ENCODE results near the gene DPYD.

The DPYD gene

GRCh38 chr1:97093741-97094140 is 827.1 kb downstream of the DPYD start:
- no peak for TF ChIP-seq CTCF (IDR thresholded peaks at IDR 0.05; ENCODE audit: low read depth, low read length)
- DNase-seq = no peak
- H3K4me3 ChIP-seq (ENCODE audit: low read depth, low read length) = no peak overlapping the region
- H3K27ac ChIP-seq = no peak overlapping the region
- H3K27me3 ChIP-seq (ENCODE audit: insufficient read depth, low read depth, severe bottlenecking) = no peaks in the 10 kb centered on the region
- H3K9me3 ChIP-seq (ENCODE audit: severe bottlenecking) = no peaks in the 10 kb centered on the region
- H3K36me3 ChIP-seq = no peaks in the 10 kb centered on the region

- H3K27me3 ChIP-seq (ENCODE audit: insufficient read depth, low read depth, severe bottlenecking) = no peaks in the 10 kb centered on the region
- H3K27ac ChIP-seq = no peak overlapping the region
- no peak for TF ChIP-seq CTCF (IDR thresholded peaks at IDR 0.05; ENCODE audit: low read depth, low read length)
- no peaks in the 10 kb centered on the region for H3K9me3 ChIP-seq (ENCODE audit: severe bottlenecking)
- no peak for DNase-seq
- H3K4me3 ChIP-seq (ENCODE audit: low read depth, low read length) = no peak overlapping the region
- H3K36me3 ChIP-seq = no peaks in the 10 kb centered on the region
These were observed 828.0 kb downstream of the DPYD start for GRCh38 chr1:97092824-97093223.

- DNase-seq = no peak
- Histone ChIP-seq H3K9me3 (ENCODE audit: severe bottlenecking) (no peaks in the 10 kb centered on the region), H3K27me3 (ENCODE audit: insufficient read depth, low read depth, severe bottlenecking) (no peaks in the 10 kb centered on the region), H3K27ac (no peak overlapping the region), H3K4me3 (ENCODE audit: low read depth, low read length) (no peak overlapping the region), H3K36me3 (no peaks in the 10 kb centered on the region)
- TF ChIP-seq CTCF (IDR thresholded peaks at IDR 0.05; ENCODE audit: low read depth, low read length) = no peak
These were observed 829.2 kb downstream of the DPYD start for GRCh38 chr1:97091679-97092078.

GRCh38 chr1:97091263-97091662 is 829.6 kb downstream of the DPYD start:
- no peak overlapping the region for H3K4me3 ChIP-seq (ENCODE audit: low read depth, low read length)
- no peaks in the 10 kb centered on the region for H3K9me3 ChIP-seq (ENCODE audit: severe bottlenecking)
- no peaks in the 10 kb centered on the region for H3K36me3 ChIP-seq
- H3K27ac ChIP-seq = no peak overlapping the region
- DNase-seq = no peak
- H3K27me3 ChIP-seq (ENCODE audit: insufficient read depth, low read depth, severe bottlenecking) = no peaks in the 10 kb centered on the region
- no peak for TF ChIP-seq CTCF (IDR thresholded peaks at IDR 0.05; ENCODE audit: low read depth, low read length)

- no peak overlapping the region for H3K4me3 ChIP-seq (ENCODE audit: low read depth, low read length)
- no peaks in the 10 kb centered on the region for H3K9me3 ChIP-seq (ENCODE audit: severe bottlenecking)
- no peak overlapping the region for H3K27ac ChIP-seq
- H3K36me3 ChIP-seq = no peaks in the 10 kb centered on the region
- no peak for DNase-seq
- no peak for TF ChIP-seq CTCF (IDR thresholded peaks at IDR 0.05; ENCODE audit: low read depth, low read length)
- no peaks in the 10 kb centered on the region for H3K27me3 ChIP-seq (ENCODE audit: insufficient read depth, low read depth, severe bottlenecking)
These were observed 830.1 kb downstream of the DPYD start for GRCh38 chr1:97090725-97091124.

GRCh38 chr1:97089173-97089572 is 831.7 kb downstream of the DPYD start:
- Histone ChIP-seq H3K4me3 (ENCODE audit: low read depth, low read length) (no peak overlapping the region), H3K27ac (no peak overlapping the region), H3K9me3 (ENCODE audit: severe bottlenecking) (no peaks in the 10 kb centered on the region), H3K36me3 (no peaks in the 10 kb centered on the region), H3K27me3 (ENCODE audit: insufficient read depth, low read depth, severe bottlenecking) (no peaks in the 10 kb centered on the region)
- TF ChIP-seq CTCF (IDR thresholded peaks at IDR 0.05; ENCODE audit: low read depth, low read length) = no peak
- DNase-seq = no peak
